Natural killer cell (primary cell): ENCODE results near the gene NT5C2. TPM values are rescaled to one million over a fixed set of nuclear protein-coding genes. Genes with fewer than 3 reads are reported as not detected.
A peak's percentile ranks its signal among the peaks of the same experiment; 100 is the strongest.
"Not testable (repeated sequence)": the region's sequence is repeated elsewhere in the genome, so short reads cannot be mapped to it uniquely, and the experiment has no call there.

ENCODE experiments used
- ATAC-seq, 3 donors: fragments of 150-1000 bp in 2 of 3; fragments of 200-7000 bp in 1 of 3; cut with Tn5 transposase; 1 replicate in 1 of 3; 2 replicates in 2 of 3; pipeline ENCODE4 v1.10.0; 2021; ENCODE audit warnings: mild to moderate bottlenecking in 2 of 3, moderate library complexity in 2 of 3
- DNase-seq, 2 donors: peaks; one replicate each; pipeline versions ENCODE4 v3.0.0 to v3.0.0-alpha.2; 2013 to 2021; ENCODE audit warnings: mixed read lengths in 1 of 2
- H3K27ac ChIP-seq: one replicate; pipeline ENCODE4 v1.5.1; 2013; ENCODE audit warnings: mild to moderate bottlenecking, low read length
- H3K27me3 ChIP-seq: one replicate; pipeline ENCODE4 v1.6.1; 2013; ENCODE audit warnings: low read length; ENCODE audit not compliant: control insufficient read depth, insufficient read depth
- H3K36me3 ChIP-seq: one replicate; pipeline ENCODE4 v1.6.1; 2013; ENCODE audit warnings: low read length; ENCODE audit not compliant: control insufficient read depth, insufficient read depth
- H3K4me1 ChIP-seq: one replicate; pipeline ENCODE4 v1.6.1; 2013; ENCODE audit warnings: low read length; ENCODE audit not compliant: control insufficient read depth, insufficient read depth
- H3K4me3 ChIP-seq: one replicate; pipeline ENCODE4 v1.5.1; 2013; ENCODE audit warnings: low read length
- H3K9me3 ChIP-seq: one replicate; pipeline ENCODE4 v1.6.1; 2013; ENCODE audit warnings: low read length; ENCODE audit not compliant: control insufficient read depth, insufficient read depth
- H3K27ac Mint-ChIP-seq, 2 donors: one replicate each; pipeline ENCODE4 v1.8.0; 2022; ENCODE audit warnings: mild to moderate bottlenecking in 2 of 2, mixed read lengths in 2 of 2, moderate library complexity in 1 of 2
- H3K27me3 Mint-ChIP-seq, 2 donors: one replicate each; pipeline ENCODE4 v1.8.0; 2022; ENCODE audit warnings: low read depth in 2 of 2, mixed read lengths in 2 of 2
- H3K36me3 Mint-ChIP-seq: one replicate; pipeline ENCODE4 v1.8.0; 2022; ENCODE audit warnings: mixed read lengths
- H3K4me1 Mint-ChIP-seq, 2 donors: one replicate each; pipeline ENCODE4 v1.8.0; 2022; ENCODE audit warnings: mixed read lengths in 2 of 2
- H3K4me3 Mint-ChIP-seq: one replicate; pipeline ENCODE4 v1.8.0; 2022; ENCODE audit warnings: mild to moderate bottlenecking, moderate library complexity, mixed read lengths
- H3K9me3 Mint-ChIP-seq, 2 donors: one replicate each; pipeline ENCODE4 v1.8.0; 2022; ENCODE audit warnings: mixed read lengths in 2 of 2
- WGBS: methylation state at CpG from one replicate; pipeline ENCODE4 v1.1.7; 2013; ENCODE audit warnings: missing lambda C conversion rate; ENCODE audit not compliant: insufficient coverage; 5-methylcytosine and 5-hydroxymethylcytosine counted together
- intact Hi-C: fragments of 100-400 bp; cut with micrococcal nuclease; formaldehyde crosslinking; loops from one replicate; pipeline ENCODE4 v1.14.2; 2022
- total RNA-seq, 4 donors: library from RNA; stranded (reverse); fragments of 120-200 nt in 1 of 4; gene quantifications; one replicate each; pipeline versions ENCODE4 v1.2.3 to v1.2.4, GENCODE V29; 2013 to 2022
- TF ChIP-seq, protein P1 (sequence below): fragments of 200-600 bp; IDR thresholded peaks from one replicate; pipeline ENCODE4 v1.8.0; 2022; ENCODE audit warnings: antibody characterized with exemption

The NT5C2 gene
- total RNA-seq, 3 donors from 2014 or later (not counting 1 experiment from before 2014, with no cell fraction given) = 84.4 to 110 (median 89.4) TPM

DNA sequence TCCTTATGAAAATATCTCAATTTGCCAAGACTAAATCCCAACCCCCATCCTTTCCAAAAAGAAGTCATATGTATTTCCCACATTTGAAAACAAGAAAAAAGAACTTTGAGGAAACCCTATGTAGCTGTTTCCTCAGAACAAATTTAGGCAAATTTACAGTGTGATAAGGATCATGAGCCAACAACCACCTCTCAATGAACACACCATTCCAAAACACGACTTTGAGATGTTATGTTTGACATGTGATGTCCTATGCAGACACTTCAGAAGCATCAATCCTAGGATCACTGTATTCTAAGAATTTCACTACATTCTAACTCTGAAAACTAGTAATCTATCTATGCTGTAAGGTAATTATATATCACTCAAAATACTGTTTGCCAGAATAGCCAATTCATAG lies 62.2 kb downstream of the NT5C2 start:
- peaks cover under 1% of the 10 kb centered on the region for H3K36me3 ChIP-seq
- no peaks in the 10 kb centered on the region for H3K27me3 Mint-ChIP-seq
- intact Hi-C loops = no loop called here
- no peak overlapping the region for H3K4me3 ChIP-seq
- H3K4me3 Mint-ChIP-seq = no peak overlapping the region
- H3K36me3 Mint-ChIP-seq = no peaks in the 10 kb centered on the region
- no peaks in the 10 kb centered on the region for H3K9me3 Mint-ChIP-seq
- no peak overlapping the region for H3K27ac ChIP-seq
- no CpG with 5 or more reads among the region's 1 CpG for WGBS
- no peaks in the 10 kb centered on the region for H3K9me3 ChIP-seq
- TF ChIP-seq, protein P1, sequence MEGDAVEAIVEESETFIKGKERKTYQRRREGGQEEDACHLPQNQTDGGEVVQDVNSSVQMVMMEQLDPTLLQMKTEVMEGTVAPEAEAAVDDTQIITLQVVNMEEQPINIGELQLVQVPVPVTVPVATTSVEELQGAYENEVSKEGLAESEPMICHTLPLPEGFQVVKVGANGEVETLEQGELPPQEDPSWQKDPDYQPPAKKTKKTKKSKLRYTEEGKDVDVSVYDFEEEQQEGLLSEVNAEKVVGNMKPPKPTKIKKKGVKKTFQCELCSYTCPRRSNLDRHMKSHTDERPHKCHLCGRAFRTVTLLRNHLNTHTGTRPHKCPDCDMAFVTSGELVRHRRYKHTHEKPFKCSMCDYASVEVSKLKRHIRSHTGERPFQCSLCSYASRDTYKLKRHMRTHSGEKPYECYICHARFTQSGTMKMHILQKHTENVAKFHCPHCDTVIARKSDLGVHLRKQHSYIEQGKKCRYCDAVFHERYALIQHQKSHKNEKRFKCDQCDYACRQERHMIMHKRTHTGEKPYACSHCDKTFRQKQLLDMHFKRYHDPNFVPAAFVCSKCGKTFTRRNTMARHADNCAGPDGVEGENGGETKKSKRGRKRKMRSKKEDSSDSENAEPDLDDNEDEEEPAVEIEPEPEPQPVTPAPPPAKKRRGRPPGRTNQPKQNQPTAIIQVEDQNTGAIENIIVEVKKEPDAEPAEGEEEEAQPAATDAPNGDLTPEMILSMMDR = no peak
- H3K4me1 ChIP-seq = peaks cover 7% of the 10 kb centered on the region
- ATAC-seq (no peak), DNase-seq (no peak)
- H3K27me3 ChIP-seq = no peaks in the 10 kb centered on the region
- H3K27ac Mint-ChIP-seq = peak overlapping the region; percentile 53 to 71
- peaks cover 29 to 46% of the 10 kb centered on the region in 2 donors for H3K4me1 Mint-ChIP-seq

DNA sequence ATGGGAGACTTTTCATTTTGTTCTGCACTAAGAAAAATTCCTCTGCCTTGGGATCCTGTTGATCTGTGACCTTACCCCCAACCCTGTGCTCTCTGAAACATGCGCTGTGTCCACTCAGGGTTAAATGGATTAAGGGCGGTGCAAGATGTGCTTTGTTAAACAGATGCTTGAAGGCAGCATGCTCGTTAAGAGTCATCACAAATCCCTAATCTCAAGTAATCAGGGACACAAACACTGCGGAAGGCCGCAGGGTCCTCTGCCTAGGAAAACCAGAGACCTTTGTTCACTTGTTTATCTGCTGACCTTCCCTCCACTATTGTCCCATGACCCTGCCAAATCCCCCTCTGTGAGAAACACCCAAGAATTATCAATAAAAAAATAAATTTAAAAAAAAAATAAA lies 62.9 kb downstream of the NT5C2 start:
- H3K4me3 ChIP-seq, H3K27ac Mint-ChIP-seq, H3K27ac ChIP-seq, H3K36me3 ChIP-seq, H3K4me3 Mint-ChIP-seq, H3K27me3 Mint-ChIP-seq, intact Hi-C loops, ATAC-seq, H3K9me3 Mint-ChIP-seq, H3K36me3 Mint-ChIP-seq, DNase-seq, H3K9me3 ChIP-seq, H3K4me1 ChIP-seq, H3K27me3 ChIP-seq: not testable (repeated sequence)
- no CpG with 5 or more reads among the region's 5 CpGs for WGBS
- H3K4me1 Mint-ChIP-seq = peaks cover 36 to 50% of the 10 kb centered on the region in 2 donors

DNA sequence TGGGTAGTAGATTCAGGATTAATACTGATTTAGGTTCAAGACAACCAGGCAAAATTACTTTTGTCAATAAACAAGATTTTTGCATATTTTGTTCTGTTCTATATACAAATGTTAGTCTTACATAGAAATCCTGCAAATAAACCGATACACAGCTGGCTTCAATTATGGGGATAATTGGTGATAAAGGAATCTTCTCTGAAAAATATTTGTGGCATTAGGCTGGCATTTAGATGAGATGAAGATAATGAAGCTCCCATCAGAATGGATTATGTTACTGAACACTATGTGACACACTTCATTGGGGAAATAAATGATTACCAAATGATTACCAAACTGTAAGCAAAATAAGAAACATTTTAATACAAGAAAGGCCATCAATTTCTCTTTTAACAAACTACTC lies 65.8 kb downstream of the NT5C2 start:
- Mint-ChIP-seq H3K4me1 (peaks cover 39 to 42% of the 10 kb centered on the region in 2 donors), H3K27ac (peak overlapping the region in 1 of 2 donors; percentile 2), H3K9me3 (no peaks in the 10 kb centered on the region), H3K27me3 (no peaks in the 10 kb centered on the region), H3K36me3 (no peaks in the 10 kb centered on the region), H3K4me3 (no peak overlapping the region)
- Histone ChIP-seq H3K9me3 (no peaks in the 10 kb centered on the region), H3K27ac (no peak overlapping the region), H3K27me3 (no peaks in the 10 kb centered on the region), H3K4me3 (no peak overlapping the region), H3K4me1 (peaks cover 9% of the 10 kb centered on the region), H3K36me3 (peaks cover 3% of the 10 kb centered on the region)
- DNase-seq (no peak), ATAC-seq (no peak)
- 100% methylated on average over 1 of the region's 1 CpG for WGBS
- intact Hi-C loops = no loop called here
- TF ChIP-seq, protein P1 = no peak

DNA sequence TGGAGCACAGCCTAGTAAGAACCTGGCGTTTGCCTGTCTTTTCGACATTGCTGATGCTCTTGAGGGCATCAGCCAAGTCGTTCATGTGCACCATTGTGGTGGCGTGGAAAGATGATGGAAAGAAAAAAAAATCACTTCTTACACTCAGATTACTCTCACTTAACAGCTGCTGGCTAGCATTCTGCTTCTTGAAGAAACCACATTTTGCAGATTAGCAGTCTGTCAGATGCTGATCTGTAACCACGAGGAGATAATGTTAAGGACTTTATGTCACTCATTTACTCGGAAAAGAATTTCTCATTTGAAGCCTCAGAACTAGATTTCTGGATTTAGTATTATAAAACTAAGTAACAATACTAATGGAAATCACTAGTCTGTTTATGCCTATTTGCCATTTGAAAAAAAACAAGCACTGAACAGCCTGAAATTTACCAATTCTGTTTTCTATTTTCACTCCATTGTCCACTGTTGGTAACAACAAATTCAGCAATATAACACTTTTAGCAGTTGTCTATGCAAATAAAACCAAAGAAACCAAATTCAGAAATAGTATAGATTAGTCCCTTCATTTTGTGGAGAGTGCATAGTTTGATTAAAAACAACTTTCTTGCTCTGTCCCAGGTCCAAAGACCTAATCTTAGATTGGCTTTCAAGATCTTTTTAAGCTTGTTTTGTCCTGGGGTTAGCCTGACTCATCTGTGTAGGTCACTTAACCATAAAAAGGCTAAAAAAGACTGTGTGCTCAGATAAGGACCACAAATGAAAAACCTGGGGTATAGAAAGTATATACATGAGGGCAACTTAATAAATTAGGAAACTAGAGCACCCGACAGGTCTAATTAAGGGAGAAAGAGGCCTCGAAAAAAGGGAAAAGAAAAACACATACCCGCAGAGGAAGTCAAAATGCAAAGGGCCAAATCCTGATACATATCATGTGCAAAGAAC lies 67.5 kb downstream of the NT5C2 start:
- Histone ChIP-seq H3K9me3 (no peaks in the 10 kb centered on the region), H3K36me3 (peaks cover 3% of the 10 kb centered on the region), H3K4me1 (peaks cover 9% of the 10 kb centered on the region), H3K27me3 (no peaks in the 10 kb centered on the region), H3K4me3 (no peak overlapping the region), H3K27ac (no peak overlapping the region)
- peak overlapping the region; percentile 22 to 71 for H3K27ac Mint-ChIP-seq
- peaks cover 32 to 35% of the 10 kb centered on the region in 2 donors for H3K4me1 Mint-ChIP-seq
- DNase-seq = no peak
- H3K9me3 Mint-ChIP-seq = no peaks in the 10 kb centered on the region
- H3K27me3 Mint-ChIP-seq = no peaks in the 10 kb centered on the region
- intact Hi-C loops = no loop called here
- peak; percentile 47 to 88 (median 78) for ATAC-seq
- WGBS = 27% methylated on average over 6 of the region's 9 CpGs
- TF ChIP-seq, protein P1 = no peak
- H3K36me3 Mint-ChIP-seq = no peaks in the 10 kb centered on the region
- no peak overlapping the region for H3K4me3 Mint-ChIP-seq
